AG10803 (cell line): ENCODE results near the gene USP6.
"Not testable (repeated sequence)": the region's sequence is repeated elsewhere in the genome, so short reads cannot be mapped to it uniquely, and the experiment has no call there.

Experiments used
- DNase-seq: peaks from one replicate; pipeline ENCODE4 v3.0.0; 2010; ENCODE audit warnings: low read depth
- H3K4me3 ChIP-seq: 2 replicates; pipeline ENCODE4 v1.5.1; 2011; ENCODE audit warnings: mild to moderate bottlenecking, low read length, control low read depth
- TF ChIP-seq, protein P1 (sequence below): conservative IDR thresholded peaks from 2 replicates; pipeline ENCODE4 v1.5.1; 2011; ENCODE audit warnings: mild to moderate bottlenecking, low read length, control low read depth, inconsistent platforms

USP6 gene

GRCh38 chr17:5138616-5139457, 23.0 kb downstream of the USP6 start:
- TF ChIP-seq, protein P1, sequence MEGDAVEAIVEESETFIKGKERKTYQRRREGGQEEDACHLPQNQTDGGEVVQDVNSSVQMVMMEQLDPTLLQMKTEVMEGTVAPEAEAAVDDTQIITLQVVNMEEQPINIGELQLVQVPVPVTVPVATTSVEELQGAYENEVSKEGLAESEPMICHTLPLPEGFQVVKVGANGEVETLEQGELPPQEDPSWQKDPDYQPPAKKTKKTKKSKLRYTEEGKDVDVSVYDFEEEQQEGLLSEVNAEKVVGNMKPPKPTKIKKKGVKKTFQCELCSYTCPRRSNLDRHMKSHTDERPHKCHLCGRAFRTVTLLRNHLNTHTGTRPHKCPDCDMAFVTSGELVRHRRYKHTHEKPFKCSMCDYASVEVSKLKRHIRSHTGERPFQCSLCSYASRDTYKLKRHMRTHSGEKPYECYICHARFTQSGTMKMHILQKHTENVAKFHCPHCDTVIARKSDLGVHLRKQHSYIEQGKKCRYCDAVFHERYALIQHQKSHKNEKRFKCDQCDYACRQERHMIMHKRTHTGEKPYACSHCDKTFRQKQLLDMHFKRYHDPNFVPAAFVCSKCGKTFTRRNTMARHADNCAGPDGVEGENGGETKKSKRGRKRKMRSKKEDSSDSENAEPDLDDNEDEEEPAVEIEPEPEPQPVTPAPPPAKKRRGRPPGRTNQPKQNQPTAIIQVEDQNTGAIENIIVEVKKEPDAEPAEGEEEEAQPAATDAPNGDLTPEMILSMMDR: no peak
- H3K4me3 ChIP-seq: no peak overlapping the region
- DNase-seq: no peak

DNA sequence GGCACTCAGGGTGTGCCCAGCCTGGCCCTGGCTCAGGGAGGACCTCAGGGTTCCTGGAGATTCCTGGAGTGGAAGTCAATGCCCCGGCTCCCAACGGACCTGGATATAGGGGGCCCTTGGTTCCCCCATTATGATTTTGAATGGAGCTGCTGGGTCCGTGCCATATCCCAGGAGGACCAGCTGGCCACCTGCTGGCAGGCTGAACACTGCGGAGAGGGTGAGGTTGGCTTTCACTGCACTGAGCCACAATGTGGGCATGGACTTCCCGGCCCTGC, 23.6 kb downstream of the USP6 start:
- TF ChIP-seq, protein P1: no peak
- DNase-seq: no peak
- no peak overlapping the region for H3K4me3 ChIP-seq

- H3K4me3 ChIP-seq, DNase-seq: not testable (repeated sequence)
These were observed 27.0 kb downstream of the USP6 start for GRCh38 chr17:5142877-5143276.

- DNase-seq: not testable (repeated sequence)
These were observed 30.3 kb downstream of the USP6 start for GRCh38 chr17:5146122-5146521.

GRCh38 chr17:5160702-5161101, 44.9 kb downstream of the USP6 start:
- not testable (repeated sequence) for H3K4me3 ChIP-seq, DNase-seq

More at GRCh38 chr17:5146122-5146521, 30.3 kb downstream of the USP6 start:
- H3K4me3 ChIP-seq: not testable (repeated sequence)

DNA sequence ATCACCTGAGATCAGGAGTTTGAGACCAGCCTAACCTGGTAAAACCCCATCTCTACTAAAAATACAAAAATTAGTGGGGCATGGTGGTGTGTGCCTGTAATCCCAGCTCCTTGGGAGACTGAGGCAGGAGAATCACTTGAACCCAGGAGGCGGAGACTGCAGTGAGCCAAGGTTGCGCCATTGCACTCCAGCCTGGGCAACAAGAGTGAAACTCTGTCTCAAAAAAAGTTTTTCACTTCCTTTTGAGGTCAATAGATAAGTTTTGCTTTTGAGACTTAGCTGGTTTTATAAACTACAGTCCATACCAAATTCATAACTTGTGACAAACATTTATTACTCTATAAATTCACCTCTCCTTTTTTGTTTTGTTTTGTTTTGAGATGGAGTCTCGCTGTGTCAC, 46.0 kb downstream of the USP6 start:
- not testable (repeated sequence) for H3K4me3 ChIP-seq, DNase-seq

DNA sequence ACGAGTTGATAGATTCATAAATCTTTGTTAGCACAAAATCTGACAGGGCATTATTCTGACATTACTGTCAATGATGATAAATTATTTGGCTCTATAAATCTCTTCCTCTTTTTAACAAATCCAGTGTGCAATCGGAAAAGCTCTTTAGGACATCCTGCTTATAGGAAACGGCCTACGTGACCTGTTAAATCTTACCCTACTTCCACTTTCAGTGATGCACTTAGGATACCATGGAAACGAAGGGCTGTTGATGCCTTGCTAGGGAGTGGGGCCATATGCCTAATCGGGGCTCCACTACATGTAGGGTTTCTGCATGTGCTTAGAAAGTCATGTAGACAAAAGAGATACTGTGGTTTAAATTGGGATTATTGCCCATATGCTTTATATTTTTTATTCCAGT, 48.6 kb downstream of the USP6 start:
- no peak overlapping the region for H3K4me3 ChIP-seq
- DNase-seq: no peak
- TF ChIP-seq, protein P1: no peak

DNA sequence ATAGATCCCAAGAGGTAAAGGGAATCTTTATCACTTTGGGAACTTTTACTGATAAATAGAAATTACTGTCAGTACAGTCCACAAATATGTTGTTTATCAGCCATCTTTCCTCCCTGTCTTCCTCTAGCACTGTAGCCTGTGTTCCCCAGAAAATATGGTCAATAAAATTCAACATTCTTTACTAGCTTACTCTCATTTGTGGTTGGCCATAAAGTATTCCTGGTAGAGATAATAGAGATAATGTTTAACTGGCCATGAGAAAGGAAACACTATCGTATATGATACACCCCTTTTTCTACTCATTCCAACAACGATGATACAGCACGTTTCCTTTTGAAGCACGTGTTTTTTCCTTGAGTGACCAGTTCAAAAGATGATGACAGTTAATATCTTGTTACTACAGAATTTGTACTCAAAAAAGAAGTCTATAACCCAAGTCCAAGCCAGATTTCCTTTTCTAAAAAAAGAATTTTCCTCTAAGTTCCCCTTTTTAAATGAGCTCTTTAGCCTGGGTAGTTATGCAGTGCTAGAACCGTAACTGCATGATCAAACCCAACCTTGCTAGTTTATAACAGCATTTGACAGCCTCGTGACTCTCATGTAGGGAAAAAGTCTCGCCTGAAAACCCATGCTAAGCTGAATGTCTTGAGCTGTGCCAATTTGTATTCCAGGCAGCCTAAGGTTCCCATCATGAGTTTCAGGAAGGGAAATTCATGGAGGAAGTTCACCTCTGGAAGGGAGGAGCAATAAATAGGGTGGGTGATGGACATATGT, 50.1 kb downstream of the USP6 start:
- not testable (repeated sequence) for H3K4me3 ChIP-seq
- peak; percentile 50 for DNase-seq

- not testable (repeated sequence) for DNase-seq, H3K4me3 ChIP-seq
These were observed 59.2 kb downstream of the USP6 start for GRCh38 chr17:5175027-5175426.

DNA sequence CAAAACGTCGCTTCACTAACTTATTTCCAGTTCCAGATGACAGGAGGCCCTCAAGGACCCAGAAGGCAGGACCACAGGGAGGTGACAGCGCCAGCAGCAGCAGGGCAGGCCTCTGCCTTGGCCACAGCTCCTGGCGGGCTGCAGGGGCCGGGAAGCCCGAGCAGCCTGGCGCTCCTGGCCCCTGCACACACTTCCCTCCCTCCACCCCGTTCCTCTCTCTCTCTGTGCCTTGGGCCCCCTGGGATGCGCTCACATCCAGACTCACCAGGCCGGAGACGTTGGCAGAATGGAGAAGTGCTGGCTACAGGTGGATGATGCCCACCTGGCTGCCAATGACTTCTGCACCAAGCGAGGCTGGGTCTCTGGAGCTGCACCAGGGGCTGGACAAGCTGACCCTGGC, 63.2 kb downstream of the USP6 start:
- TF ChIP-seq, protein P1: no peak
- DNase-seq: no peak
- H3K4me3 ChIP-seq: no peak overlapping the region
